ENCODE data around the gene CUL1. TPM values are rescaled to one million over a fixed set of nuclear protein-coding genes. Genes with fewer than 3 reads are reported as not detected.
A peak's percentile ranks its signal among the peaks of the same experiment; 100 is the strongest.

CUL1 gene
- total RNA-seq, 2 experiments from 2014 or later = 46.9 to 48.7 TPM

- CTCF ChIA-PET = no interaction called here
- Mint-ChIP-seq H3K9me3 (peaks cover 3% of the 10 kb centered on the region), H3K4me3 (no peak overlapping the region), H3K4me1 (peaks cover 11% of the 10 kb centered on the region), H3K27me3 (no peaks in the 10 kb centered on the region), H3K27ac (no peak overlapping the region), H3K36me3 (ENCODE audit: low read depth) (peaks cover 36% of the 10 kb centered on the region)
- no peak for DNase-seq
- POLR2A ChIA-PET = interaction anchor here (1.7 kb wide), 1 partner anchor 55 kb away, joined by 4 read pairs; no protein-coding TSS in a partner anchor
These were observed 56.2 kb downstream of the CUL1 start for GRCh38 chr7:148754912-148755311.

DNA sequence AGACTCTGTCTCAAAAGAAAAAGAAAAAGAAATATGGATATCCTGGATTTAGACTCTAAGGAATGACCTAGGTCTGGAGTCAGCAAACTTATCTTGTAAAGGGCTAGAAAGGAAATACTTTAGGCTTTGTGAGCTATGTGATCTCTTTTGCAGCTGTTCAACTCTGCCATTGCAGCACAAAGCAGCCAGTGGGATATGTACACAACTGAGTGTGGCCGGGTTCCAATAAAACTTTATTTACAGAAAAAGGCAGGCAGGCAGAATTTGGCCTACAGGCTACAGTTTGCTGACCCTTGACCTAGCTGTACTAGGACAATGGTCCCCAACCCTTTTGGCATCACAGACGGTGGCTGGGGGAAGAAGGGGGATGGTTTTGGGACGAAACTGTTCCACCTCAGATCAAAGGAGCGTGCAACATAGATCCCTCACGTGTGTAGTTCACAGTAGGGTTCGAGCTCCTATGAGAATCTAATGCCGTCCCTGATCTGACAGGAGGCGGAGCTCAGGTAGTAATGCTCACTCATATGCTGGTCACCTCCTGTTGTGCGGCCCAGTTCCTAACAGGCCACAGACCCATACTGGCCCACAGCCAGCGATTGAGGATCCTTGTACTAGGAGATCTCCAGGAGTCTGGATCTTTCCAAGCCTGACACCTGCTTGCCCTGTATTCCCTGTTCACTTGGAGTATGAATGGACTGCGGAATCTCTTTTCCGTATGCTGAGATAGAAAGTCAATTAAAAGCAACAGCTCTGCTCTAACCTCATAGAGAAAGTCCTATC, 63.0 kb downstream of the CUL1 start:
- DNase-seq = no peak
- CTCF ChIA-PET = no interaction called here
- Mint-ChIP-seq H3K4me3 (no peak overlapping the region), H3K4me1 (no peaks in the 10 kb centered on the region), H3K9me3 (no peaks in the 10 kb centered on the region), H3K36me3 (ENCODE audit: low read depth) (peaks cover 32% of the 10 kb centered on the region), H3K27ac (no peak overlapping the region), H3K27me3 (no peaks in the 10 kb centered on the region)
- POLR2A ChIA-PET = no interaction called here

- Mint-ChIP-seq H3K9me3 (no peaks in the 10 kb centered on the region), H3K36me3 (ENCODE audit: low read depth) (peaks cover 35% of the 10 kb centered on the region), H3K4me3 (no peak overlapping the region), H3K4me1 (no peaks in the 10 kb centered on the region), H3K27ac (no peak overlapping the region), H3K27me3 (no peaks in the 10 kb centered on the region)
- ChIA-PET CTCF (interaction anchor here (0.9 kb wide), 1 partner anchor 17 kb away, joined by 4 read pairs; no protein-coding TSS in a partner anchor), POLR2A (interaction anchor here (1.0 kb wide), 1 partner anchor 17 kb away, joined by 3 read pairs; no protein-coding TSS in a partner anchor)
- DNase-seq = no peak
These were observed 64.9 kb downstream of the CUL1 start for GRCh38 chr7:148763622-148764021.

- Mint-ChIP-seq H3K4me3 (no peak overlapping the region), H3K4me1 (peaks cover 30% of the 10 kb centered on the region), H3K27ac (no peak overlapping the region), H3K27me3 (no peaks in the 10 kb centered on the region), H3K36me3 (ENCODE audit: low read depth) (peaks cover 39% of the 10 kb centered on the region), H3K9me3 (no peaks in the 10 kb centered on the region)
- ChIA-PET POLR2A (no interaction called here), CTCF (interaction anchor here (1.2 kb wide), 1 partner anchor 196 kb away, joined by 4 read pairs; no protein-coding TSS in a partner anchor)
- DNase-seq = no peak
These were observed 71.3 kb downstream of the CUL1 start for GRCh38 chr7:148770004-148770403.

- Mint-ChIP-seq H3K36me3 (ENCODE audit: low read depth) (peaks cover 44% of the 10 kb centered on the region), H3K9me3 (no peaks in the 10 kb centered on the region), H3K27me3 (no peaks in the 10 kb centered on the region), H3K4me3 (no peak overlapping the region), H3K27ac (peak overlapping the region; percentile 85), H3K4me1 (peaks cover 31% of the 10 kb centered on the region)
- POLR2A ChIA-PET = interaction anchor here (0.6 to 4.9 kb wide), 6 partner anchors 13 to 113 kb away, joined by 3 to 46 read pairs (median 3); partner anchors contain the start of gene CUL1
- CTCF ChIA-PET = interaction anchor here (0.6 to 3.9 kb wide), 8 partner anchors 12 to 198 kb away, joined by 3 to 13 read pairs (median 8); no protein-coding TSS in a partner anchor
- peak; percentile 25 for DNase-seq
These were observed 73.8 kb downstream of the CUL1 start for GRCh38 chr7:148772297-148773089.

GRCh38 chr7:148773334-148773733, 74.6 kb downstream of the CUL1 start:
- H3K4me3 Mint-ChIP-seq = peak overlapping the region; percentile 21

GRCh38 chr7:148774471-148774870, 75.8 kb downstream of the CUL1 start:
- DNase-seq = no peak
- CTCF ChIA-PET = interaction anchor here (0.7 to 3.9 kb wide), 11 partner anchors 9 to 291 kb away, joined by 3 to 13 read pairs (median 6); partner anchors contain the start of gene CUL1
- Mint-ChIP-seq H3K27ac (no peak overlapping the region), H3K4me3 (no peak overlapping the region), H3K27me3 (no peaks in the 10 kb centered on the region), H3K4me1 (peaks cover 31% of the 10 kb centered on the region), H3K9me3 (no peaks in the 10 kb centered on the region), H3K36me3 (ENCODE audit: low read depth) (peaks cover 37% of the 10 kb centered on the region)
- POLR2A ChIA-PET = interaction anchor here (0.8 to 4.9 kb wide), 7 partner anchors 13 to 189 kb away, joined by 3 to 46 read pairs (median 4); partner anchors contain the start of gene CUL1

More at GRCh38 chr7:148773334-148773733, 74.6 kb downstream of the CUL1 start:
- POLR2A ChIA-PET = interaction anchor here (0.6 to 4.9 kb wide), 11 partner anchors 14 to 190 kb away, joined by 3 to 46 read pairs (median 3); partner anchors contain the start of gene CUL1
- Mint-ChIP-seq H3K36me3 (ENCODE audit: low read depth) (peaks cover 39% of the 10 kb centered on the region), H3K4me1 (peaks cover 31% of the 10 kb centered on the region), H3K9me3 (no peaks in the 10 kb centered on the region), H3K27ac (peak overlapping the region; percentile 85), H3K27me3 (no peaks in the 10 kb centered on the region)
- DNase-seq = peak; percentile 72
- CTCF ChIA-PET = interaction anchor here (0.6 to 3.9 kb wide), 11 partner anchors 9 to 292 kb away, joined by 3 to 13 read pairs (median 6); partner anchors contain the start of gene CUL1

DNA sequence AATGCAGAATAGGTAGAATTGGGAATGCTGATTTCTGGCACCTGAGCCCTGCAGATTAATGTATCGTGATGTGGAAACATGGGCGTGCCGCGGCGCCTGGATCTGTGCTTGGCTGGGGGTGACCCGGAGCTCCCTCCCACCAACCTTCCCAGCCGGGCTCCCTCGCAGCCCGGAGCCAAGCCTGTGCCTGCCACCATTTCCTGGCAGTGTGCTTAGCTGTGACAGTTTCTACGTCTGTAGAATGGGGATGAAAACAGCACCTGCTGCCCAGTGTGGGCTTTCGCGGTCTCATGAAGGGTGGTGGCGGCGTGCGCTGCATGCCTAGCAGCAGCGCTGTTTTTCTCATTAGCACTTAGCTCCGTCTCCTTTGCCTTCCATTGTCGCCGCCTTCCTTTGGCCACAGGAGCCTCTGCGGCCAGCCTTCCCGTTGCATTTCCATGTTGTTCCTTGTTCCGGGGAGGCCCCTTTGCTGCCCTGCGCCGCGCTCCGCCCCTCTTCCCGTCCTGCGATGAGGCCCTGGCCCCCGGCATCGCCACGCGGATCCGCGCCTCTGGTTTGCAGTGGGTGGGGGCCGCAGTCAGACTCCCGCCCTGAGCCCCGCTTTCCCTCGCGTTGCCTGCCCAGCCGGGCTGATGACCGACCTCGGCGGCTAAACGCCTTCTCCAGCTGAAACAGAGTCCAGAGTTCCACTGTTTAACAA, 84.2 kb downstream of the CUL1 start:
- POLR2A ChIA-PET = no interaction called here
- Mint-ChIP-seq H3K36me3 (ENCODE audit: low read depth) (peaks cover 40% of the 10 kb centered on the region), H3K4me1 (no peaks in the 10 kb centered on the region), H3K27ac (no peak overlapping the region), H3K4me3 (no peak overlapping the region), H3K27me3 (no peaks in the 10 kb centered on the region), H3K9me3 (no peaks in the 10 kb centered on the region)
- DNase-seq = no peak
- CTCF ChIA-PET = interaction anchor here (2.4 kb wide), 1 partner anchor 9 kb away, joined by 13 read pairs; no protein-coding TSS in a partner anchor

DNA sequence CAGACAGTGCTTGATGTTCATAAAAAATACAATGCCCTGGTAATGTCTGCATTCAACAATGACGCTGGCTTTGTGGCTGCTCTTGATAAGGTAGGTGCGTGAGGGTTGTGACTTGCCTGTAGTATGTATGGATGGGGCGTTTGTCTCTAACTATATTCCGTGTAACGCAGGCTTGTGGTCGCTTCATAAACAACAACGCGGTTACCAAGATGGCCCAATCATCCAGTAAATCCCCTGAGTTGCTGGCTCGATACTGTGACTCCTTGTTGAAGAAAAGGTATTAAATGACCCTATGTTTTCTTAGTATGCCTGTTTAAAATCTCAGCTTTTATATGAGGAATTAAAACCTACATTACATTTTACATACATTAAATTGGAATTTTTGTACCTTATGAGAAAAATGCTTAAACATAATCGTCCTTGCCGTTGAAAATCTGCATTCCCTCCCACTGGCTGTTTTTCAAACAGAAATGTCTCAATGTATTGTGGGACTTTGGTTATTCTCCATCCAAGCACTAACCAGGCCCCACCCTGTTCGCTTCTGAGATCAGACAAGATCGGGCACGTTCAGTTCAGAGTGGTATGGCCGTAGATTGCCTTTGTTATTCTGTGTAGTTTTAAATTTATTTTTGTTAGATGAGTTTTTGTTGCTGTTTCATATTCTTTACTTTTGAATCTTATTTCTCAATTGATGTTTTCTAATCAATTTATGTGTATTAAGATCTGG, 85.3 kb downstream of the CUL1 start:
- H3K4me1 Mint-ChIP-seq = no peaks in the 10 kb centered on the region
- no peak overlapping the region for H3K27ac Mint-ChIP-seq
- H3K36me3 Mint-ChIP-seq (ENCODE audit: low read depth) = peaks cover 48% of the 10 kb centered on the region
- H3K27me3 Mint-ChIP-seq = no peaks in the 10 kb centered on the region
- H3K4me3 Mint-ChIP-seq = no peak overlapping the region
- no peak for DNase-seq
- CTCF ChIA-PET = interaction anchor here (1.3 to 2.4 kb wide), 3 partner anchors 10 to 209 kb away, joined by 4 to 13 read pairs (median 5); no protein-coding TSS in a partner anchor
- POLR2A ChIA-PET = no interaction called here
- no peaks in the 10 kb centered on the region for H3K9me3 Mint-ChIP-seq

DNA sequence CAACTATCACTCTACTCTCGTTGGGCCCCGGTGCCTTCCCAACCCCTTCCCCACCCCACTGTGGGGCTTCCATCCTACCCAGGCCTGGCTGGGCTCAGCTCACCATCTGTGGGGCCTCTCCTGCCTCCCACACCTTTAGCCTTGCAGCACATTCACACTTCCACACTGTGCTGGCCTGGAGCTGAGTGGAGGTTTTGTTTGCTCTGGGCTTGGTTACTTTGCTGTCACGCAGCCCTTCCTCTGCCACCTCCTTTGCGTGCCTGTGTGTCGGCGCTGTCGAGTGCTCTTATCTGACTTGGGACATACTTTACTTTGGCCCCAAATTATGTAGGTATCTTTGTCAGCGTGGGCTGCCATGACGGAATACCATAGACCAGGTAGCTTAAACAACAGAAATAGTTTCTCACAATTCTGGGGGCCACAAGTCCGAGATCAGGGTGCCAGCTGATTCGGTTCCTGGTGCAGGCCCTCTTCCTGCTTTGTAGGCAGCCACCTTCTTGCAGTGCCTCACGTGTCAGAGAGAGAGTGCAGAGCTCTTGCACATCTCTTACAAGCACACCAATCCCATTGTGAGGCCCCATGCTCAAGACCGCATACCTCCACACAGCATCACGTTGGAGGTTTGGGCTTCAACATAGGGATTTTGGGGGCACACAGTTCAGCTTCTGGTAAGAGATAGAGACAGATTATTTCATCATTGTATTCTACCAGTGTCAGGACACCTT, 89.0 kb downstream of the CUL1 start:
- Mint-ChIP-seq H3K27ac (no peak overlapping the region), H3K27me3 (no peaks in the 10 kb centered on the region), H3K36me3 (ENCODE audit: low read depth) (peaks cover 61% of the 10 kb centered on the region), H3K4me3 (no peak overlapping the region), H3K4me1 (no peaks in the 10 kb centered on the region), H3K9me3 (no peaks in the 10 kb centered on the region)
- POLR2A ChIA-PET = interaction anchor here (0.7 to 1.3 kb wide), 4 partner anchors 14 to 96 kb away, joined by 3 to 4 read pairs (median 4); partner anchors contain the start of gene CUL1
- DNase-seq = no peak
- CTCF ChIA-PET = no interaction called here

GRCh38 chr7:148789220-148789619, 90.5 kb downstream of the CUL1 start:
- CTCF ChIA-PET = no interaction called here
- peaks cover 69% of the 10 kb centered on the region for H3K36me3 Mint-ChIP-seq (ENCODE audit: low read depth)
- peaks cover 3% of the 10 kb centered on the region for H3K4me1 Mint-ChIP-seq
- no peaks in the 10 kb centered on the region for H3K9me3 Mint-ChIP-seq
- no peak overlapping the region for H3K27ac Mint-ChIP-seq
- no peak for DNase-seq
- POLR2A ChIA-PET = no interaction called here
- H3K27me3 Mint-ChIP-seq = no peaks in the 10 kb centered on the region
- H3K4me3 Mint-ChIP-seq = no peak overlapping the region

Measured in activated CD4-positive, alpha-beta memory T cell treated with anti-CD3 and anti-CD28 coated beads, Interleukin-2, amount 10 ng/mL, durations not matched to agents 7 days and 5 days (primary cell).